Hepatocyte (in vitro differentiated cells): ENCODE results near the gene TANC1. TPM values are rescaled to one million over a fixed set of nuclear protein-coding genes. Genes with fewer than 3 reads are reported as not detected.

Source experiments
- DNase-seq: peaks from one replicate; pipeline ENCODE4 v3.0.0-alpha.2; 2016; ENCODE audit warnings: low spot score
- H2AFZ ChIP-seq: fragments of 200-600 bp; sonication (generic); 2 replicates; pipeline ENCODE4 v1.6.0; 2016; ENCODE audit warnings: antibody characterized with exemption, mild to moderate bottlenecking
- H3K27ac ChIP-seq: fragments of 200-600 bp; sonication (generic); 2 replicates; pipeline ENCODE4 v1.5.1; 2016; ENCODE audit warnings: mild to moderate bottlenecking
- H3K27me3 ChIP-seq: fragments of 200-600 bp; sonication (generic); 2 replicates; pipeline ENCODE4 v1.6.1; 2016
- H3K36me3 ChIP-seq: fragments of 200-600 bp; sonication (generic); replicated peaks from 2 replicates; pipeline ENCODE4 v1.5.1; 2016; ENCODE audit warnings: low read depth; ENCODE audit not compliant: insufficient read depth
- H3K4me1 ChIP-seq: fragments of 200-600 bp; sonication (generic); 2 replicates; pipeline ENCODE4 v1.5.1; 2016; ENCODE audit warnings: mild to moderate bottlenecking, moderate library complexity; ENCODE audit not compliant: insufficient read depth
- H3K4me2 ChIP-seq: fragments of 200-600 bp; sonication (generic); 2 replicates; pipeline ENCODE4 v1.6.0; 2016
- H3K4me3 ChIP-seq: fragments of 200-600 bp; sonication (generic); 2 replicates; pipeline ENCODE4 v1.5.1; 2016; ENCODE audit warnings: mild to moderate bottlenecking
- H3K79me2 ChIP-seq: fragments of 200-600 bp; sonication (generic); 2 replicates; pipeline ENCODE4 v1.6.0; 2017; ENCODE audit warnings: mild to moderate bottlenecking
- H3K9me2 ChIP-seq: fragments of 200-600 bp; sonication (generic); replicated peaks from 2 replicates; pipeline ENCODE4 v1.6.0; 2017; ENCODE audit warnings: mild to moderate bottlenecking; ENCODE audit not compliant: insufficient read depth
- H3K9me3 ChIP-seq: fragments of 200-600 bp; sonication (generic); 2 replicates; pipeline ENCODE4 v1.5.1; 2016; ENCODE audit warnings: low read depth, mild to moderate bottlenecking
- H4K20me1 ChIP-seq: fragments of 200-600 bp; sonication (generic); 2 replicates; pipeline ENCODE4 v1.6.0; 2016; ENCODE audit warnings: mild to moderate bottlenecking; ENCODE audit not compliant: insufficient read depth, poor library complexity, severe bottlenecking
- EZH2 ChIP-seq: fragments of 200-600 bp; sonication (generic); IDR thresholded peaks from 2 replicates; pipeline ENCODE4 v1.6.1; 2016; ENCODE audit warnings: antibody characterized with exemption, mild to moderate bottlenecking, borderline replicate concordance
- EZH2phosphoT487 ChIP-seq: fragments of 200-600 bp; sonication (generic); IDR thresholded peaks from one replicate; pipeline ENCODE4 v1.6.1; 2018; ENCODE audit warnings: antibody characterized with exemption, mild to moderate bottlenecking, low read depth, moderate library complexity; ENCODE audit not compliant: unreplicated experiment, severe bottlenecking
- WGBS: methylation state at CpG from one replicate; pipeline ENCODE4 v1.1.6; 2016; ENCODE audit warnings: low lambda C conversion rate; ENCODE audit errors: missing lambda C conversion rate; 5-methylcytosine and 5-hydroxymethylcytosine counted together
- polyA plus RNA-seq: library from polyadenylated mRNA; unstranded; fragments of >200 nt; fragmentation: Nextera tagmentation; extraction: Ambion mirVana; gene quantifications from 2 replicates; pipeline ENCODE4 v1.2.1, GENCODE V29; 2016
- total RNA-seq: library from RNA; depleted of rRNA; stranded (reverse); fragments of >200 nt; gene quantifications from 2 replicates; pipeline ENCODE4 v1.2.3, GENCODE V29; 2014
- TF ChIP-seq, protein P1 (sequence below): fragments of 200-600 bp; sonication (generic); IDR thresholded peaks from 2 replicates; pipeline ENCODE4 v1.5.1; 2016; ENCODE audit warnings: antibody characterized with exemption, mild to moderate bottlenecking; ENCODE audit not compliant: poor library complexity

TANC1 gene
- total and polyA plus RNA-seq, 2 experiments from 2014 or later = 8.3 to 18.5 TPM

- no peaks in the 10 kb centered on the region for H3K36me3 ChIP-seq
- peaks cover 10% of the 10 kb centered on the region for H3K4me1 ChIP-seq
- no peak overlapping the region for H3K4me2 ChIP-seq
- no peak overlapping the region for H2AFZ ChIP-seq
- H3K79me2 ChIP-seq = peaks cover 28% of the 10 kb centered on the region
- H3K9me3 ChIP-seq = no peaks in the 10 kb centered on the region
- no peak for TF ChIP-seq EZH2
- TF ChIP-seq EZH2phosphoT487 = no peak
- TF ChIP-seq, protein P1, sequence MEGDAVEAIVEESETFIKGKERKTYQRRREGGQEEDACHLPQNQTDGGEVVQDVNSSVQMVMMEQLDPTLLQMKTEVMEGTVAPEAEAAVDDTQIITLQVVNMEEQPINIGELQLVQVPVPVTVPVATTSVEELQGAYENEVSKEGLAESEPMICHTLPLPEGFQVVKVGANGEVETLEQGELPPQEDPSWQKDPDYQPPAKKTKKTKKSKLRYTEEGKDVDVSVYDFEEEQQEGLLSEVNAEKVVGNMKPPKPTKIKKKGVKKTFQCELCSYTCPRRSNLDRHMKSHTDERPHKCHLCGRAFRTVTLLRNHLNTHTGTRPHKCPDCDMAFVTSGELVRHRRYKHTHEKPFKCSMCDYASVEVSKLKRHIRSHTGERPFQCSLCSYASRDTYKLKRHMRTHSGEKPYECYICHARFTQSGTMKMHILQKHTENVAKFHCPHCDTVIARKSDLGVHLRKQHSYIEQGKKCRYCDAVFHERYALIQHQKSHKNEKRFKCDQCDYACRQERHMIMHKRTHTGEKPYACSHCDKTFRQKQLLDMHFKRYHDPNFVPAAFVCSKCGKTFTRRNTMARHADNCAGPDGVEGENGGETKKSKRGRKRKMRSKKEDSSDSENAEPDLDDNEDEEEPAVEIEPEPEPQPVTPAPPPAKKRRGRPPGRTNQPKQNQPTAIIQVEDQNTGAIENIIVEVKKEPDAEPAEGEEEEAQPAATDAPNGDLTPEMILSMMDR = no peak
- no peaks in the 10 kb centered on the region for H3K9me2 ChIP-seq
- no peaks in the 10 kb centered on the region for H4K20me1 ChIP-seq
- no peaks in the 10 kb centered on the region for H3K27me3 ChIP-seq
- H3K4me3 ChIP-seq = no peak overlapping the region
- H3K27ac ChIP-seq = no peak overlapping the region
- 74% methylated on average over 7 of the region's 7 CpGs for WGBS
- DNase-seq = no peak
These were observed 116.2 kb downstream of the TANC1 start for GRCh38 chr2:159084384-159085370.

DNA sequence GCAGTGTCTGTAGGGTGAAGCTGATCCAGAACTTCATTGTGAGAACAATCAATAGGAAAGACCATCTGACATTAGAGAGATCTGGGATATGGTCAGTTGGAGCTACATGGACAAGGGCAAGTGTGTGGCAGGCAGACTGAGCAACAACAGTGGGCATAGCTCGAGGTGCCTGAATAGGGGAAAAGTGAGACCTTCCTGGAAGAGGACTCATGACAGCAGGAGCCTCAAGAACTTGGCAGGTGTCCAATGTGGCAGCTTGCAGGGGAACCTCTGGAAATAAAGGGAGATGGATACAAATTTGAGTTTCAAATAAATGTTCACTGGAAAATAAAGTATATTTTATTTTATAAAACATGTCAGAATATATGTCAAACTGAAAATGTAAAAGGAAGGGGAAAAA, 117.9 kb downstream of the TANC1 start:
- peaks cover 18% of the 10 kb centered on the region for H3K4me1 ChIP-seq
- 88% methylated on average over 1 of the region's 1 CpG for WGBS
- H3K36me3 ChIP-seq = no peaks in the 10 kb centered on the region
- H2AFZ ChIP-seq = no peak overlapping the region
- H3K4me3 ChIP-seq = no peak overlapping the region
- no peaks in the 10 kb centered on the region for H3K9me2 ChIP-seq
- H4K20me1 ChIP-seq = no peaks in the 10 kb centered on the region
- no peaks in the 10 kb centered on the region for H3K9me3 ChIP-seq
- no peak overlapping the region for H3K4me2 ChIP-seq
- peaks cover 34% of the 10 kb centered on the region for H3K79me2 ChIP-seq
- no peaks in the 10 kb centered on the region for H3K27me3 ChIP-seq
- no peak for DNase-seq
- no peak overlapping the region for H3K27ac ChIP-seq
- TF ChIP-seq, protein P1 = no peak
- TF ChIP-seq EZH2phosphoT487 (no peak), EZH2 (no peak)

GRCh38 chr2:159086826-159087225, 118.4 kb downstream of the TANC1 start:
- Histone ChIP-seq H4K20me1 (no peaks in the 10 kb centered on the region), H3K4me1 (peaks cover 23% of the 10 kb centered on the region), H3K79me2 (peaks cover 34% of the 10 kb centered on the region), H3K4me3 (no peak overlapping the region), H3K27me3 (no peaks in the 10 kb centered on the region), H3K9me3 (no peaks in the 10 kb centered on the region), H2AFZ (no peak overlapping the region), H3K4me2 (no peak overlapping the region), H3K36me3 (no peaks in the 10 kb centered on the region), H3K9me2 (no peaks in the 10 kb centered on the region), H3K27ac (no peak overlapping the region)
- DNase-seq = no peak
- 69% methylated on average over 4 of the region's 4 CpGs for WGBS
- TF ChIP-seq, protein P1 = no peak
- TF ChIP-seq EZH2 (no peak), EZH2phosphoT487 (no peak)
